Colonic mucosa (tissue), 4 donors: Measurements from ENCODE around the gene ZNF710. TPM values are rescaled to one million over a fixed set of nuclear protein-coding genes. Genes with fewer than 3 reads are reported as not detected.
A peak's percentile ranks its signal among the peaks of the same experiment; 100 is the strongest.

ENCODE experiments used
- DNase-seq: peaks from one replicate; pipeline ENCODE4 v3.0.0-alpha.2; 2020
- H3K27ac ChIP-seq: fragments of 200-600 bp; one replicate; pipeline ENCODE4 v1.8.0; 2021
- H3K27me3 ChIP-seq: fragments of 200-600 bp; one replicate; pipeline ENCODE4 v1.8.0; 2021
- H3K36me3 ChIP-seq: fragments of 200-600 bp; one replicate; pipeline ENCODE4 v1.8.0; 2021
- H3K4me1 ChIP-seq: fragments of 200-600 bp; one replicate; pipeline ENCODE4 v1.8.0; 2021; ENCODE audit warnings: mild to moderate bottlenecking
- H3K4me3 ChIP-seq: fragments of 200-600 bp; one replicate; pipeline ENCODE4 v1.8.0; 2021
- H3K9ac ChIP-seq, 2 donors: one replicate each; pipeline ENCODE4 v1.7.0; 2013; ENCODE audit warnings: control low read depth in 2 of 2, low read depth in 2 of 2, low read length in 2 of 2
- H3K9me3 ChIP-seq: fragments of 200-600 bp; one replicate; pipeline ENCODE4 v1.8.0; 2021
- intact Hi-C: fragments of 100-400 bp; cut with DNase I; formaldehyde crosslinking; loops from one replicate; pipeline ENCODE4 v1.14.1; 2022
- total RNA-seq, 2 donors: library from RNA; stranded (reverse); fragmentation: NEBNext Ultra II Directional in 1 of 2; extraction: Animal tissue kit (Norgen Biotek cat#: 25700) in 1 of 2; gene quantifications; one replicate each; pipeline ENCODE4 v1.2.1, GENCODE V29; 2021
- TF ChIP-seq, protein P1 (sequence below): fragments of 200-600 bp; IDR thresholded peaks from one replicate; pipeline ENCODE4 v1.8.0; 2022; ENCODE audit warnings: antibody characterized with exemption, mild to moderate bottlenecking
- donor health status: healthy.
- donor health status: DM: no; HTN: no; CAD: no.
- donor health status: DM: no; HTN: no; CAD: no.

The ZNF710 gene
- total RNA-seq, 2 donors from 2014 or later: 35.0 to 43.7 TPM

DNA sequence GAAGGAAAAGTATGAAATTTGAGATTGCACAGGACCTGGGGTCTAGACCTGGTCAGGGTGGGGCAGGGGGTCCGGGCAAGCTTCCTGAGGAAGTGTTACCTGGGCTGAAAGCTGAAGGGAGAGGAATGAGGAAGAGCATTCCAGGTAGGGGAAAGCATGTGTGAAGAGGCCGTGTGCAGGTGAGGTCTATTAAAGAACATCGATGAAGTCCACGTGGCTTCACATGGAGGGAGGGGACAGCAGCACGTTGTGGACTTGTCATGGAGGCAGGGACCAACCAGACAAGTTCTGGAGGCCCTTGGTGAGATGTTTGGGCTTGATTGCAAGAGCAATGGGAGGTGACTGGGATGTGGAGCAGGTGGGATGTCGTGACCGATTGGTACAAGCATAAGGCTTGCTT, 54.1 kb downstream of the ZNF710 start:
- TF ChIP-seq, protein P1, sequence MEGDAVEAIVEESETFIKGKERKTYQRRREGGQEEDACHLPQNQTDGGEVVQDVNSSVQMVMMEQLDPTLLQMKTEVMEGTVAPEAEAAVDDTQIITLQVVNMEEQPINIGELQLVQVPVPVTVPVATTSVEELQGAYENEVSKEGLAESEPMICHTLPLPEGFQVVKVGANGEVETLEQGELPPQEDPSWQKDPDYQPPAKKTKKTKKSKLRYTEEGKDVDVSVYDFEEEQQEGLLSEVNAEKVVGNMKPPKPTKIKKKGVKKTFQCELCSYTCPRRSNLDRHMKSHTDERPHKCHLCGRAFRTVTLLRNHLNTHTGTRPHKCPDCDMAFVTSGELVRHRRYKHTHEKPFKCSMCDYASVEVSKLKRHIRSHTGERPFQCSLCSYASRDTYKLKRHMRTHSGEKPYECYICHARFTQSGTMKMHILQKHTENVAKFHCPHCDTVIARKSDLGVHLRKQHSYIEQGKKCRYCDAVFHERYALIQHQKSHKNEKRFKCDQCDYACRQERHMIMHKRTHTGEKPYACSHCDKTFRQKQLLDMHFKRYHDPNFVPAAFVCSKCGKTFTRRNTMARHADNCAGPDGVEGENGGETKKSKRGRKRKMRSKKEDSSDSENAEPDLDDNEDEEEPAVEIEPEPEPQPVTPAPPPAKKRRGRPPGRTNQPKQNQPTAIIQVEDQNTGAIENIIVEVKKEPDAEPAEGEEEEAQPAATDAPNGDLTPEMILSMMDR: no peak
- Histone ChIP-seq H3K27ac (no peak overlapping the region), H3K4me3 (no peak overlapping the region), H3K9me3 (no peaks in the 10 kb centered on the region), H3K27me3 (no peaks in the 10 kb centered on the region), H3K4me1 (peaks cover 19% of the 10 kb centered on the region), H3K9ac (no peak overlapping the region), H3K36me3 (no peaks in the 10 kb centered on the region)
- intact Hi-C loops: no loop called here
- no peak for DNase-seq

DNA sequence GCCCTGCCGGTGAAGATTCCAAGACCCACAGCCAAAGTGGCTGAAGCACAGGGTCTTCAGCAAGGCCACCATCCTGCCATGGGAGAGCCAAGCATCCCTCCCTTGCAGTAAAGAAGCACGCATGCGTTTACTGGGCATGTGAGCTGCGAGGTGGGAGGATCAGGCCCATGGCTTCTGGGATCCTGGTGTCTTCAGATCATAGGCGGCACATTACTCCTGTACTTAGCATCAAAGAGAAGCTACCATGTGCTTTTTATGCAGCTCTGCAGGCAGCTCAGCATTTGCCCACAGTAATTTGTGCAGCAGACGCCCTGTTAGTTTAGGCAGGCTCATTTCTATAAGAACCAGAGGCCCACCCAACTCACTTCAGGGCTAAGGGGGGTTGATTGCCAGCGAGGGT, 55.4 kb downstream of the ZNF710 start:
- no peaks in the 10 kb centered on the region for H3K9me3 ChIP-seq
- TF ChIP-seq, protein P1: no peak
- DNase-seq: no peak
- H3K36me3 ChIP-seq: no peaks in the 10 kb centered on the region
- H3K27ac ChIP-seq: no peak overlapping the region
- H3K9ac ChIP-seq: no peak overlapping the region
- H3K4me3 ChIP-seq: no peak overlapping the region
- peaks cover 27% of the 10 kb centered on the region for H3K4me1 ChIP-seq
- no peaks in the 10 kb centered on the region for H3K27me3 ChIP-seq
- intact Hi-C loops: no loop called here

DNA sequence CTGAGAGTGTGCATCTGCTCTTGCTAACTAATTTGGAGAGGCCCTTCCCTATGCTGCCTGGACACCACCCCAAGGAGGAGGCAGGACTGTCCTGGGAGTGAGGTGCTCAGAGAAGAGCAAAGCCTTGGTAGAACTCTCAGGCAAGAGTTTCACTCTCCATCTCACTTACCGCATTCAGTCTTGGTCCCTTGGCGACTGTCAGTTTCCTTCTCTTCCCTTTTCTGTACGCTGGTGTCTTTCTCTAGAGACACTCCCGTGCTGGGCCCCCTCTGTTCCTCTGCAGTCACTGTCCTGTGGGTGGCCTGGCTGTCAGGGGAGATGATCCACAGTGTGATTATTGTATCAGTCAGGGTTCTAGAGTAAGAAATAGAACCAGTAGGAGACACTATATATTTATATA, 57.2 kb downstream of the ZNF710 start:
- no peaks in the 10 kb centered on the region for H3K27me3 ChIP-seq
- no peak overlapping the region for H3K4me3 ChIP-seq
- peak overlapping the region; percentile 83 for H3K27ac ChIP-seq
- intact Hi-C loops: no loop called here
- no peaks in the 10 kb centered on the region for H3K9me3 ChIP-seq
- peaks cover 43% of the 10 kb centered on the region for H3K4me1 ChIP-seq
- peak overlapping the region in 1 of 2 donors; percentile 19 for H3K9ac ChIP-seq
- TF ChIP-seq, protein P1: no peak
- DNase-seq: no peak
- no peaks in the 10 kb centered on the region for H3K36me3 ChIP-seq

DNA sequence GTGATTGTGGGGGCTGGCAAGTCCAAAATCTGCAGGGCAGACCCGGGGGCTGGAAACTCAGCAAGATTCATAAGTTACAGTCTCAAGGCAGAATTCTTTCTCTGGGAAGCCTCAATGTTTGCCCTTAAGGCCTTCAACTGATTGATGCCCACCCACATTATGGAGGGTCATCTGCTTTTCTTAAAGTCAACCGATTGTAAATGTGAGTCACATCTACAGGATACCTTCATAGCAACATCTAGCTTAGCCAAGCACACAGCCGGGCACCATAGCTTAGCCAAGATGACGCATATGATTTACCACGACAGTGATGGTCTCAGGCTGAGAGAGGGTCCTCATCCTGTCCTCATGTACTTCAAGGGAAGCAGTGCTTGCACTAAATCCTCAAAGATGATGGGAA, 57.7 kb downstream of the ZNF710 start:
- intact Hi-C loops: no loop called here
- Histone ChIP-seq H3K4me3 (no peak overlapping the region), H3K27ac (peak overlapping the region; percentile 83), H3K9ac (peak overlapping the region; percentile 28 to 77), H3K4me1 (peaks cover 46% of the 10 kb centered on the region), H3K36me3 (no peaks in the 10 kb centered on the region), H3K27me3 (no peaks in the 10 kb centered on the region), H3K9me3 (no peaks in the 10 kb centered on the region)
- TF ChIP-seq, protein P1: no peak
- DNase-seq: no peak

GRCh38 chr15:90059208-90059985, 58.3 kb downstream of the ZNF710 start:
- H3K9ac ChIP-seq: peak overlapping the region; percentile 28 to 77
- H3K9me3 ChIP-seq: no peaks in the 10 kb centered on the region
- DNase-seq: peak; percentile 83
- TF ChIP-seq, protein P1: no peak
- H3K27me3 ChIP-seq: no peaks in the 10 kb centered on the region
- intact Hi-C loops: no loop called here
- no peaks in the 10 kb centered on the region for H3K36me3 ChIP-seq
- peaks cover 44% of the 10 kb centered on the region for H3K4me1 ChIP-seq
- no peak overlapping the region for H3K4me3 ChIP-seq
- peak overlapping the region; percentile 83 for H3K27ac ChIP-seq
